ENCODE results near the gene FBXL7. TPM values are rescaled to one million over a fixed set of nuclear protein-coding genes. Genes with fewer than 3 reads are reported as not detected.

FBXL7 gene
- total and polyA plus RNA-seq, 2 donors (not counting 3 experiments of a cell fraction or from before 2014, with no cell fraction given): 23.5 to 32.2 TPM

GRCh38 chr5:15711892-15712291, 211.9 kb downstream of the FBXL7 start:
- peaks cover 8% of the 10 kb centered on the region for H3K79me2 ChIP-seq (ENCODE audit: control insufficient read depth, insufficient read depth, low read length)
- no peaks in the 10 kb centered on the region for H3K27me3 ChIP-seq (ENCODE audit: control insufficient read depth in 2 of 2, insufficient read depth in 2 of 2, low read length in 2 of 2)
- no TSS peak for BruUV-seq (replicated peaks)
- TF ChIP-seq JUN (IDR thresholded peaks at IDR 0.05; ENCODE audit: borderline replicate concordance, insufficient read depth, insufficient read length, low read depth) (no peak), POLR2A (IDR thresholded peaks at IDR 0.05; ENCODE audit: low read depth, low read length) (no peak), EZH2 (IDR thresholded peaks at IDR 0.05; ENCODE audit: borderline replicate concordance, low read depth, low read length, severe bottlenecking) (no peak), CTCF (IDR thresholded peaks at IDR 0.05; ENCODE audit: extremely low read depth in 1 of 2, insufficient read depth in 1 of 2, low read depth in 1 of 2, low read length in 2 of 2) (no peak), MAX (IDR thresholded peaks at IDR 0.05; ENCODE audit: insufficient read depth, insufficient read length) (no peak), GATA2 (IDR thresholded peaks at IDR 0.05; ENCODE audit: insufficient read depth, insufficient read length, low read depth, low read length) (no peak)
- intact Hi-C loops (cut with micrococcal nuclease): no loop called here
- H3K36me3 ChIP-seq (ENCODE audit: control insufficient read depth in 2 of 2, extremely low read depth in 1 of 2, insufficient read depth in 2 of 2, low read length in 2 of 2): no peaks in the 10 kb centered on the region
- H3K9ac ChIP-seq (replicated peaks; ENCODE audit: extremely low read depth, insufficient read depth, low read length): no peak overlapping the region
- CTCF ChIA-PET: interaction anchor here (1.1 to 1.8 kb wide), 3 partner anchors 8 to 24 kb away, joined by 3 to 7 read pairs (median 5); no protein-coding TSS in a partner anchor
- no peak for DNase-seq (ENCODE audit: low read depth, low spot score)
- FAIRE-seq: no peak
- no peak overlapping the region for H3K27ac ChIP-seq (ENCODE audit: insufficient read depth, low read depth, low read length)
- H3K4me1 ChIP-seq (ENCODE audit: control insufficient read depth, extremely low read depth, insufficient read depth, low read length): no peaks in the 10 kb centered on the region
- H2AFZ ChIP-seq (ENCODE audit: low read depth, low read length): no peak overlapping the region
- H3K4me2 ChIP-seq (ENCODE audit: insufficient read depth, low read length): no peak overlapping the region
- H3K9me3 ChIP-seq (replicated peaks; ENCODE audit: control insufficient read depth, insufficient read depth, low read length): no peaks in the 10 kb centered on the region
- dilution Hi-C loops (cut with MboI; ENCODE audit: extremely low pct_ligation_motif_present, low sequenced_read_pairs): no loop called here
- H4K20me1 ChIP-seq (replicated peaks; ENCODE audit: control insufficient read depth, extremely low read depth, insufficient read depth, low read length): peaks cover 4% of the 10 kb centered on the region
- POLR2A ChIA-PET: no interaction called here
- H3K9me1 ChIP-seq (replicated peaks; ENCODE audit: control insufficient read depth, extremely low read depth, insufficient read depth, low read length): no peaks in the 10 kb centered on the region
- H3K4me3 ChIP-seq (replicated peaks in 1 of 3; ENCODE audit: insufficient read depth in 1 of 3, low read depth in 1 of 3, low read length in 3 of 3): no peak overlapping the region

GRCh38 chr5:15715535-15715934, 215.6 kb downstream of the FBXL7 start:
- no TSS peak for BruUV-seq (replicated peaks)
- no peak for FAIRE-seq

More at GRCh38 chr5:15715535-15715934, 215.6 kb downstream of the FBXL7 start:
- ChIA-PET CTCF (no interaction called here), POLR2A (no interaction called here)
- intact Hi-C loops (cut with micrococcal nuclease) (no loop called here), dilution Hi-C loops (cut with MboI; ENCODE audit: extremely low pct_ligation_motif_present, low sequenced_read_pairs) (no loop called here)
- Histone ChIP-seq H3K9me1 (replicated peaks; ENCODE audit: control insufficient read depth, extremely low read depth, insufficient read depth, low read length) (no peaks in the 10 kb centered on the region), H3K27ac (ENCODE audit: insufficient read depth, low read depth, low read length) (no peak overlapping the region), H3K4me2 (ENCODE audit: insufficient read depth, low read length) (no peak overlapping the region), H3K27me3 (ENCODE audit: control insufficient read depth in 2 of 2, insufficient read depth in 2 of 2, low read length in 2 of 2) (no peaks in the 10 kb centered on the region), H3K9me3 (replicated peaks; ENCODE audit: control insufficient read depth, insufficient read depth, low read length) (no peaks in the 10 kb centered on the region), H3K4me1 (ENCODE audit: control insufficient read depth, extremely low read depth, insufficient read depth, low read length) (peaks cover 26% of the 10 kb centered on the region), H3K36me3 (ENCODE audit: control insufficient read depth in 2 of 2, extremely low read depth in 1 of 2, insufficient read depth in 2 of 2, low read length in 2 of 2) (no peaks in the 10 kb centered on the region), H3K4me3 (replicated peaks in 1 of 3; ENCODE audit: insufficient read depth in 1 of 3, low read depth in 1 of 3, low read length in 3 of 3) (no peak overlapping the region), H2AFZ (ENCODE audit: low read depth, low read length) (no peak overlapping the region), H3K9ac (replicated peaks; ENCODE audit: extremely low read depth, insufficient read depth, low read length) (no peak overlapping the region), H3K79me2 (ENCODE audit: control insufficient read depth, insufficient read depth, low read length) (peaks cover 8% of the 10 kb centered on the region), H4K20me1 (replicated peaks; ENCODE audit: control insufficient read depth, extremely low read depth, insufficient read depth, low read length) (peaks cover 4% of the 10 kb centered on the region)
- no peak for DNase-seq (ENCODE audit: low read depth, low spot score)
- TF ChIP-seq GATA2 (IDR thresholded peaks at IDR 0.05; ENCODE audit: insufficient read depth, insufficient read length, low read depth, low read length) (no peak), MYC (IDR thresholded peaks at IDR 0.05; ENCODE audit: low read depth, low read length) (no peak), CTCF (IDR thresholded peaks at IDR 0.05; ENCODE audit: extremely low read depth in 1 of 2, insufficient read depth in 1 of 2, low read depth in 1 of 2, low read length in 2 of 2) (no peak), JUN (IDR thresholded peaks at IDR 0.05; ENCODE audit: borderline replicate concordance, insufficient read depth, insufficient read length, low read depth) (no peak), MAX (IDR thresholded peaks at IDR 0.05; ENCODE audit: insufficient read depth, insufficient read length) (no peak), POLR2AphosphoS5 (IDR thresholded peaks at IDR 0.05; ENCODE audit: insufficient read depth, low read depth, low read length) (no peak), POLR2A (IDR thresholded peaks at IDR 0.05; ENCODE audit: low read depth, low read length) (no peak), FOS (IDR thresholded peaks at IDR 0.05; ENCODE audit: borderline replicate concordance, insufficient read depth, low read length) (no peak)

Measured in endothelial cell of umbilical vein (primary cell).